Measurements from ENCODE around the gene ZNF529.
A peak's percentile ranks its signal among the peaks of the same experiment; 100 is the strongest.
"Not testable (repeated sequence)": the region's sequence is repeated elsewhere in the genome, so short reads cannot be mapped to it uniquely, and the experiment has no call there.

ZNF529 gene

DNA sequence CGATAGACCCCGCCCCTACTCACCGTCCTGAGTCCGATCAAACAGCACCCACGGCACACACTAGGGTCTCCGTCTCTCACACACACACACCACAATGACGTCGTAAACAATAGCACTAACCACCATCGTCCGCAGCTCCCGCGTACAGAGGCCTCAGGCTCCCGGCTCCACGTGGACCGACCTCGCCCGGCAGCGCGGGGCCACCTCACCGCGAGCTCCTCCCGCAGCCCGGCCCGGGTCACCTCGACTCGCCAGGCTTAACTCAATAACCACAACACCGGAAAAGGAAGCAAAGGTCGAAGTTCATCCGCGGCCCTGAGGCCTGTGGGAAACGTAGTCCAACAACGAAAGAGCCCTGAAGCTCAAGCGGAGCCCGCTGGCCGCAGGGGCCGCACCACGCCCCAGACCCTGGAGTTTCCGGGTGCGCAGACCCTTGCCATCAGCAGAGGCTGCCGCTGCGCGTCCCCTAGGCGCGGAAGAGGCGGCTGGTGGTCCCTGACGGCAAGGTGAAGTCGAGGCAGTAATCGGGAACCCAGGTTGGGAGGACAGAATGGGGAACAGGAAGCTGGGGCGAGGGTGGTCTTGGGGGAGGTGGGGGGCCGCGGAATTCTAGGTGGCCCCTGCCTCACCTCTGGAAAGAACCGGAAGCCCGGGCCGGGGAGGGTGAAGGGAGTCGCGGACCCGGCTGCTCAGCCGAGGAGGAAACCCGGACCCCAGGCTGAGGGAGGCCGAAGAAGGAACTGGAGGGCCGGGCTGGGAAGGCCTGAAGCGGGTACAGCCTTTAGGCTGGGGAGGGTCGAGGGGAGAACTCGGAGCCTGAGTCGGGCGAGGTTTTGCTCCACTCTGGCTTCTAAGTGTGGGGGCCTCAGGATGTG is at the start of gene ZNF529:
Gene ZNF529, minus strand, starts transcription at position 273 of the 875 bp plus-strand sequence. CDS start 946 bp downstream, outside the sequence.
- peak; percentile 81 for DNase-seq

DNA sequence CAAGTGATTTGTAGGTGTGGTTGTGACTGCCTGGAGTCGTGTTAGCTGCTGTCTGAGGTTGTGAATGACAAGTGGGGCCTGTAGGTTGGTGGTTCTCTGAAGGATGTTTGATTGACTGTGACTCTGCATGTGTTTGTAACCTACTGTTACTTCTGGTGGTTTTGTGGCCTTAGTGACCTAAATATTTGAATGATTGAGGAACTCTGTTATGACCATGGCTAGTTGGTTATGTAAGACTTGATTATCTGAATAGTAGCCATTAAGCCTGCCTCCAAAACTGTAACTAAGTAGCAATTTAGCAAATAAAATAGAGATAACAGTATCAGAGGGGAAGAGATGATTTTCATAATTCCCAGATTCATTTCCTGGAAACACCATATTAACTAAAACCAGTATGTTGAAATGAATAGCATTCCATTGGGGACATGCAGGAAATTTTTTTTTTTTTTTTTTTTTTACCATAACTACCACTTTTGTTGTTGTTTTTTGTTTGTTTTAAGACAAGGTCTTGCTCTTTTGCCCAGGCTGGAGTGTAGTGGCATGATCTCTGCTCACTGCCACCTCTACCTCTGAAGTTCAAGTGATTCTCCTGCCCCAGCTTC is 32.9 kb upstream of the ZNF529 start:
- DNase-seq = peak; percentile 8

DNA sequence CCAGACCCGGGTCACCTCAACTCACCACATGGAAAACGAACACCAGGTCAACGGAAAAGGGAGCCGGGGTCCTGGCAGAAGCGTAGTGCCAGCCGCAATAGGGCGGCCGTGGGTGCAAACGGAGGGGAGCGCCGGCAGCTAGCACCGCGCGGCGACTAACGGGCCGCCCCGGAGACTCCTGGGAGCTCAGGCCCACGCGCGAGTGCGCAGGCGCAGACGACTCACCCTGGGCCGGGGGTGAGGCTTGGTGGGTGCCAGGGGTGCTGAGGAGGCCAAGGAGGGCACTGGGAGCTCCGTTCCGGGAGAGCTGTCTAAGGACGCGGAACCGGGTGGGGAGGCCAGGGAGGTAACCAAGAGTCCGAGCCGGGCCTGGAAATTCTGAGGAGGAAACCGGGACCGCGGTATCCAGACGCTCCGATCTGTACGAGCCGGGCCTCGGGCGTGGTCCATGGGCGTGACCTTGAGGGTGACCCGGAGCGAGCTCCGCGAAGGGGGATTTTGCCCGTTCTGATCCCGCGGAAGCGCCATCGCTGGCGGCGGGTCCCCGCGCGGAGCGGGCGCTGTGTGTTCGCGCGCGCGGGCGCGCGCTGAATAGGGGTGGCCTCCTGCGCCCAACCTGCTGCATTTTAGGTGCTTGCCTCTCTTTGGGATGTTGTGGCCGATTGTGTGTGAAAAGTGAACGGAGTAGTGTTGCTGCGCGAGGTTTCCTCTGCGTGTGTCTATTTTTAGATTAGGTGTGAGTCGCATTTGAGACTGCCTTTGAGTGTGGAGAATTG is 32.2 kb upstream of the ZNF529 start, which contains the start of gene ZNF382:
Gene ZNF382, plus strand, starts transcription at position 213 of the 776 bp plus-strand sequence. CDS start 4,602 bp downstream, outside the sequence.
- peak; percentile 85 for DNase-seq

DNA sequence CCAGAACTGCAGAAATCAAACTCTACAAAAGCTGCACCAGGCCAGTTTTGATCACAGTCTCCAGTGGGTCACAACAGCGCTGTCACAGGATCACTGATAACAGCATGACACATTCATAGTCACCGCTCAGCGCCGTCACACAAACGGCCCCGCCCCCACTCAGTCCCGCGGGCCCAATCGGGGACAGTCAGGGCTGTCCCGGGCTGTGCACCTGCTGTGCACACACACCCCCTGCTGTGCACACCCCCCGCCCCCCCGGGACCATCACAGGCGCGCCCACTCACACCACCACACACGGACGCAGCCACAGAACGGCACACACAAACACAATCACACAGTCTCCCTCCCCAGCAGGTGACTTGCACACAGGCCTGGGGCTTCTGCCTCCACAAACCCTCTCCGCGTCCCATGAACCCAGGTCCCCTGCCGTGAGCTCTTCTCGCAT is 31.6 kb upstream of the ZNF529 start:
- peak; percentile 37 for DNase-seq

DNA sequence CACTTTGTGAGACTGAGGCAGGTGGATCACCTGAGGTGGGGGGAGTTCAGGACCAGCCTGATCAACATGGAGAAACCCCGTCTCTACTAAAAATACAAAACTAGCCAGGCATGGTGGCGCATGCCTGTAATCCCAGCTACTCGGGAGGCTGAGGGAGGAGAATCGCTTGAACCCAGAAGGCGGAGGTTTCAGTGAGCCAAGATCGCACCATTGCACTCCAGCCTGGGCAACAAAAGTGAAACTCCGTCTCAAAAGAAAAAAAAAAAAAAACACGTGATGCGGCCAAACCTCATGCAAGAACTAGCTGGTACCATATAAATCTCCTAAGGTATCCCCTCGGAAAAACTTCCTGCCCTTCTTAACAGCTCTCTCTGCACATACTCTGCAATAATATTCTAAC is 29.6 kb upstream of the ZNF529 start:
- not testable (repeated sequence) for DNase-seq

DNA sequence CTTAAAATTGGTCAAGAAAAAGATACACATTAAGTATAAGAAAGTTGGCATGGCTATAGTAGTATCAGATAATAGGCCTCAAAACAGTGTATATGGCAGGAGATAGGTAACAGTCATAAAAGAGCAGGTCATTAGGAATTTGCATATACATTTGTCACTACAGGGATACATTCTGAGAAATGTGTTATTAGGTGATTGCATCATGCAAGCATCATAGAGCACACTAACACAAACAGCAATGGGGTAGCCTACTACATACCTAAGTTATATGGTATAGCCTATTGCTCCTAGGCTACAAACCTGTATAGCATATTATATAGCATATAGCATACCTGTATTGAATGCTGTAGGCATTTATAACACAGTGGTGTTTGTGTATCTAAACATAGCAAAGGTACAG is 6.2 kb upstream of the ZNF529 start:
- DNase-seq = no peak

DNA sequence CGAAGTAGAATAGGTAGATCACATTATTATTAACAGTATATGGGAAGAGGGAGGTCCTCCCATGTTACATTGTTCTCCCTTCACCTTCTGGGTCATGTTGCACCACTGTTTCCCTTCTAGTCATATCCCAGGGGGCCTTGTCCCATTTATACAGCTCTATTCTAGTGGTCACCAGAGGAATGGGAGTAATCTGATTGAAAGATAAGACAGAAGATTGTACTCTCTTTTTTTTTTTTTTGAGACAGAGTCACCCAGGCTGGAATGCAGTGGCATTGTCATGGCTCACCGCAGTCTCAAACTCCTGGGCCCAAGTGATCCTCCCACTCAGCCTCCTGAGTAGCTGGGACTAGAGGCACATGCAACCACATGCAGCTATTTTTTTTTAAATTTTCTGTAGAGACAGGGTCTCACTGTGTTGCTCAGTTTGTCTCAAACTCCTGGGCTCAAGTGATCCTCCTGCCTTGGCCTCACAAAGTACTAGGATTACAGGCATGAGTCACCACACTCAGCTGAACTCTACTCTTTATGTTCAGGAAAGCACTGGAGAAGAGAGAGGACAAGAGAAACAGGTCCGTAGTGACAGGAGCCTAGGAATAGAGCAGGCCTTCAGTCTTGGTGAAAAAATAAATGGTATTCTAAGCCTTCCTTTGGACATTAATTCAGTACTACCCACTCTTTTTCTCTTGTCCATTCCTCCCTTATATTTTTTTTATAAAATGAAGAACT is 4.3 kb upstream of the ZNF529 start:
- no peak for DNase-seq

DNA sequence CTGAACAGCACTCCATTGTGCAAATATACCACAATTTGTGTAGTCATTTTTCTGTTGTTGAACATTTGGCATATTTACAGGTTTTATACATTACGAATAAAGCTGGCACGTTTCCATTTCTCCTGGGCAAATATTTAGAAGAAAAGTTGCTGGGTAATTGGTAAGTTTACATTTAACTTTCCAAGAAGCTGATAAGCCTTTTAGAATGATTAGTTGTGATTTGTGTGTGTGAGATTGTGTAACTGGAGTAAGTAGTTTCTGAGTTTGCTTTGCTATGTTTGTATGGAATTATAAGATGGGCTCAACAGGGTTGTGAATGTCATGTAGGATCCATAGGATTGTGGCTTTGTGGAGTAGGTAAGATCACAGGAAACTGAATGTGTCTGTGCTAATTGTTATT is 1.6 kb upstream of the ZNF529 start:
- no peak for DNase-seq

DNA sequence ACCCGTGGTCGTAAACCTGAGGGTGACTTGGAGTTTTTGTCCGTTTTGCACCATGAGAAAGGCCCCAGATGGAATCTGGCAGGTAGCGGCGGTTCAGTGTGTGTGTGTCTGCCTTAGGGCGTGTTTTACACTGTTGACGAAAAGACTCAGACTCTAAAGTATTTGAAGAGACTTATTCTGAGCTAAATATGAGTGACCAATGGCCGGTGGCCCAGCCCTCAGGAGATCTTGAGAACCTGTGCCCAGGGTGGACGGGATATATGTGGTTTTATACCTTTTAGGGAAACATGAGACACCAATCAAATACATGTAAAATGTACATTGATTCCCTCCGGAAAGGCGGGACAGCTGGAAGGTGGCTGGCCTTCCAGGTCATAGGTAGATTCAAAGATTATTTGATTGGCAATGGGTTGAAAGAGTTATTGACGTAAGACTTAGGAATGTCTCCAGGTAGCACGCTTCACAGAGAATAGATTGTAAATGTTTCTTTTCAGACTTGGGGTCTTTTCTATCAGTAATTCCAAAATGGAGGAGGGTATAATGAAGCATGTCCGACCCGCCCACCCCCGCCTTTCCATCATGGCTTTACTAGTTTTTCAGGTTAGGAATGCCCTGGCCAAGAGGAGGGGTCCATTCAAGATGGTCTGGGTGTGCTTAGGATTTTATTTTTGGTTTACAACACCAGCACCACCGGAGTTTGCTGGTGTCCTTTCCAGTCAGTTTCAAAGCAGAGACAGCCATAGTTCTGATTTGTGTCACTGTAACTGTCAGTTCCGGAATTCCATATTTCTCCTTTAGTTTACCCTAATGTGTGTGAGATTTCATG is 1.0 kb upstream of the ZNF529 start:
- no peak for DNase-seq

DNA sequence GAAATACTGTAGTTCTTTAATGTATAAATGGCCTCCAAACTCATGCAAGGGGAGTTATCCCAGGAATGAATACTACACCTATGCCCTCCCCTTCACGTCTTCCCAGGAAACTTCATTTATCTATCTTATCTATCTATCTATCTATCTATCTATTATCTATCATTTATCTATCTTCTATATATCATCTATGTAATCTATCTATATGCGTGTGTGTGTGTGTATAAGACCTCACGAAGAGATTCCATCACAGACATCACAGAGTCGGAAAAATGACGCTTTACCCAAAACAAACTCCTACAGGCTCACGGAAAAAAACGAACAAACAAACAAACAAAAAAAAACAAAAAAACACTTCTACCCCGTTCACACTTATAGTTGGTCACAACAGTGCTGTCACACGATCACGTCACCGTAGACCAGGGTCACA is 486 bp downstream of the ZNF529 start:
- no peak for DNase-seq

DNA sequence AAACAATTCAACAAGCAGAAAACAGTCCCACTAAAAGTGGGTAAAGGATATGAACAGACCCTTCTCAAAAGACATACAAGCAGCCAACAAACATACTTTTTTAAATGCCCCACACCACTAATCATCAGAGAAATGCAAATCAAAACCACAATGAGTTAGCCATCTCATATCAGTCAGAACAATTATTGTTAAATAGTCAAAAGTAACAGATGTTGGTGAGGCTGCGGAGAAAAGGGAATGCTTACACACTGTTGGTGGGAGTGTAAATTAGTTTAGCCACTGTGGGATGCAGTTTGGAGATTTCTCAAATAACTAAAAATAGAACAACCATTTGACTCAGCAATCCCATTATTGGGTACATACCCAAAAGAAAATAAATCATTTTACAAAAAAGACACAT is 8.7 kb downstream of the ZNF529 start:
- no peak for DNase-seq

DNA sequence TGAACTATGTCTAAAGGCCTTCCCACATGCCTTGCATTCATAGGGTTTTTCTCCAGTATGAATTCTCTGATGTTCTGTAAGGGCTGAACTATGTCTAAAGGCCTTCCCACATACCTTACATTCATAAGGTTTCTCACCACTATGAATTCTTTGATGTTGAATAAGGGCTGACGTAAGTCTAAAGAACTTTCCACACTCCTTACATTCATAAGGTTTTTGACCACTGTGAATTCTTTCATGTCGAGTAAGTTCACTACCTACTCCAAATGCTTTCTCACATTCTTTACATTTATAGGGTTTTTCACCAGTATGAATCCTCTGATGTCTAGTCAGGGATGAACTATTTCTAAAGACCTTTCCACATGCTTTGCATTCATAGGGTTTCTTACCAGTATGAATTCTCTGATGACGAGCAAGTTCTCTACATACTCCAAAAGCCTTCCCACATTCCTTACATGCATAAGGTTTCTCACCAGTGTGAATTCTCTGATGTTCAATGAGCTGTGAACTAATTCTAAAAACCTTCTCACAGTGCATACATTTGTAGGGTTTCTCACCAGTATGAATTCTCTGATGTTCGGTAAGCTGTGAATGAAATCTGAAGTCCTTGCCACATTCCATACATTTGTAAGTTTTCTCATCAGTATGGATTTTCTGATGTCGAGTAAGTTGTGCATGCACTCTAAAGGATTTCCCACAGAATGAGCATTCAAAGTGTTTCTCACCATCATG is 25.9 kb downstream of the ZNF529 start:
- no peak for DNase-seq

DNA sequence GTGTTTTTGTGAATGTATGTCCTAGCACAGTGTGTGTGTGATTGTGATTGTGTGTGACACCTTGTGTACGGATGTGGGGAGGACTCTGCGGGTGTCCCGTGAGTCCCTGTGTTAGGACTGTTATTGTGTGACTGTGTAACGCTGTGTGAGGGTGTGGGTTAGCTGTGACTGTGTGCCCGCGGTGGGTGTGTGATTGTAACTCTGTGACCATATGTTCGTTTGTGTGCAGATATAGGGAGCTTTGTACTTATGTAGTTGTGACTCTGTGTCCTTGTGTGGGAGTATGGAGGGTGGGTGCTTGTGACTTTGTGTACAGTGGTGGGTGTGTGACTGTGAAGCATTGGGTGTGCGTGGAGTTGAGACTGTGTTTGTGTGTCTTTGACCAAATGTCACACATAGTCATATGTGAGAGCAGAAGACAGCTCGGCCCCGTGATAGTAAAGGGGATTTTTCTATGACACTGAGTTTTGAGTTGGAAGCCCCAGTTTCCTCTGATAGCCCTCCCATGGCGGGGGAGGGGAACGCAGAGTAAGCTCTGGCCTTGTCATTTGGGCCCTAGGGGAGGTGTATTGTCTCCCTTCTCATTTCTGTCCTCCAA is 44.1 kb downstream of the ZNF529 start:
- DNase-seq = no peak

DNA sequence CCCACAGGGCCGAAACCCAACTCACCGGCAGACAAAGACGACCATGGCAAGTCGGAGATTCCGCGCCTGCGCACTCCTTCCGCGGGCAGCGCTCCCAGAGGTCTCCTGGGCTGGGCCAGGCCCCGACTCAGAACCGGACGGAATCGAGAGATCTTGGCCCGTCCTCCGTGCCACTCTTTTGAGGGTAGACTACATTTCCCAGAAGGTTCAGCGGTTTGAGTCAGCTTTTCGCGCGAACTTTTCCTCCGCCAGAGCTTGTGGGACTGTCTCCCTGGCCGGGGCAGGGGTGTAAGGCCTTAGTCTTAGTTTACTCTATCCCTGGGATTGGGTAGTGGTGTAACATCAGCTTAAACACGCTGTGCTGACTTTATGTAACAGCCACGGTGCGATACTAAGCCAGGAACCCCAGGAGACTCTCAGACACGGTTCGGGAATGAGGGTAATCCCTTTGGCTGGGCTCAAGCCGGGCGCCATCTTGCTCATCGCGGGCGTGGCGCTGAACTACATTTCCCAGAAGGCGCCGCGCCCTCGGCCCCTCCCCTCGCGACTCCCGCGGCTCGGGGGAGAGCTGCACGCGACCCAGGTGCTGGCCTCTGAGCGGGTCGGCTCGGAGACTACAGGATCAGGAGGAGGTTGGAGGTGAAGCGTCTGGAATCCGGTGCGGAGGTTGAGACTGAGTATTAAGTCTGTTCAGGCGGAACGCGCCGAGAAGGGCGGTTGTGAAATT is 44.7 kb downstream of the ZNF529 start, which contains the start of gene ZNF260:
Gene ZNF260, minus strand, starts transcription at position 78 of the 727 bp plus-strand sequence. CDS start 13,033 bp downstream, outside the sequence.
- DNase-seq = peak; percentile 92

DNA sequence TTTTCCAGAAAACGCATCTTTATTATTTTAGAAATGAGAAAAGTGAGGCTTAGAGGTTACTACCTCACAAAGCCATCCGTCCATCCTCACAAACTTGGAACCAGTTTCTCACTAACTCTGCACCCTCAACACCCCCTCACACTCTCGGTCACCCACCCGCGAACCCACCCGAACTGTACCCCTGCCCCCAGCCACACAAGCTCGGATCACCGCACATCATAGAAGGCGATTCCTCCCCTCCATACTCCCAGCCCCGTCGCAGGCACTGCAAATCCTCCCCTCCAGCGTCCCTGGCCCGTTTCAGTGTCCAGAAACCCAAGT is 45.3 kb downstream of the ZNF529 start:
- no peak for DNase-seq

DNA sequence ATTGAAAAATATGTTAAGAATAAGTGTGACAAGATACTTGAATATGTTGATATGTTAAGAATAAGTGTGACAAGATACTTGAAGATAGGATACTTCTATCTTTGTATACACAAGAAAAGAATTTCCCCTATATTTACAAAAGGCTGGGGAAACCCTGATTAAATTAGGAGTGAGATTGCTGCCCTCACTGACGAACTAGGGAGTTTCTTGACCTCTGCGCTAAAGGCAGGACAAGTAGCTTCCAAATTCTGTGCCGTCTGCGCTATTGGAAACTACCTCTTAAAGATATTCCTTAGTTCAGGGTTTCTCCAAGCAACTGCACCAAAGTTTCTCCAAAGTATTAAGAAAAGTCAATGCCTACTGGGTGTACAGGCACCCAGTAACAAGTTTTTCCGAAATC is 45.8 kb downstream of the ZNF529 start:
- DNase-seq = no peak

DNA sequence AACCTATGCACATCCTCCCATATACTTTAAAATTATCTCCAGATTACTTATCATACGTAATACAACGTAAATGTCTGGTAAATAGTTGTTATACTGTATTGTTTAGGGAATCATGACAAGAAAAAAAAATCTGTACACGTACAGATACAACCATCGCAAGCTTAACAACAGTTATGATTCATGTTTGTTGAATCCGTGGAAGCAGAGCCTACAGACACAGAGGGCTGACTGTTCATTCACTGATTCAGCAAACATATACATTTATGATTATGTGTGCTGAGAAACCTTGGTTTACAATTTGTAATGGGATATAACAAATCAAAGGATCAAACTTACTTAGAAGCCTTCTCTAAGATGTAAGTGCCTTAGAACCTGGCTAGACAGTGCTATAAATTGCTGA is 46.5 kb downstream of the ZNF529 start:
- DNase-seq = no peak

DNA sequence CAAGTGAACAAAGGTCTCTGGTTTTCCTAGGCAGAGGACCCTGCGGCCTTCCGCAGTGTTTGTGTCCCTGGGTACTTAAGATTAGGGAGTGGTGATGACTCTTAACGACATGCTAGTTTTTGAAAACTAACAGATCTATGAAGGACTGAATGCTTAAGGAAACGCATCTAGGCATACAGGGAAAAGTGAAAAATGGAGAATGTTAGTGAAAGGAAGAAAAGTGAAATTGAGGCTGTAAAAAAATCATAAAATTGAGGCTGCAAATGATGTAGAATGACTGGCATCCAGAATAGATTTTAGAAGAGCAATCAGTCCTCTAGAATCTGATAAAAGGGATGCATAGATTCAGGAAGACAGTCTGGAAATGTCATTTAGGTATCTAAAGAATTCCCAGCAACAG is 48.5 kb downstream of the ZNF529 start:
- no peak for DNase-seq

DNA sequence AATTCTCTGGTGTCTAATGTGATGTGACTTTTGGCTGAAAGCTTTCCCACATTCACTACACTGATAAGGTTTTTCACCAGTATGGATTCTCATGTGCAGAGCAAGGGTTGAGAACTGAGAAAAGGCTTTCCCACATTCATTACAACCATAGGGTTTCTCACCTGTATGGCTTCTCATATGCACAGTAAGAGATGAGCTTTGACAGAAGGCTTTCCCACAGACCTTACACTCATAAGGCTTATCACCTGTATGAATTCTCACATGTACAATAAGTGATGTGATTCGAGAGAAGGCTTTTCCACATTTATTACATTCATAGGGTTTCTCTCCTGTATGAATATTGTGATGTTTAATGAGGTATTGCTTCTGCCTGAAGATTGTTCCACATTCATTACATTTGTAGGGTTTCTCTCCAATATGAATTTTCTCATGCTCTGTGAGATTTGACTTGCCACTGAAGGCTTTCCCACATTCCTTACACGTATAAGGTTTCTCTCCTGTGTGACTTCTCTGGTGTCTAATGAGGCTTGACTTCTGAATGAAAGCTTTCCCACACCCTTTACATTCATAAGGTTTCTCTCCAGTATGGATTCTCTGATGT is 59.0 kb downstream of the ZNF529 start:
- DNase-seq = no peak

Measured in NCI-H2171 (cell line).